Measurements from ENCODE around the gene TM9SF2. TPM values are rescaled to one million over a fixed set of nuclear protein-coding genes. Genes with fewer than 3 reads are reported as not detected.

TM9SF2 gene
- total and polyA plus RNA-seq, 11 donors: 22.4 to 84.3 (median 68.2) TPM

DNA sequence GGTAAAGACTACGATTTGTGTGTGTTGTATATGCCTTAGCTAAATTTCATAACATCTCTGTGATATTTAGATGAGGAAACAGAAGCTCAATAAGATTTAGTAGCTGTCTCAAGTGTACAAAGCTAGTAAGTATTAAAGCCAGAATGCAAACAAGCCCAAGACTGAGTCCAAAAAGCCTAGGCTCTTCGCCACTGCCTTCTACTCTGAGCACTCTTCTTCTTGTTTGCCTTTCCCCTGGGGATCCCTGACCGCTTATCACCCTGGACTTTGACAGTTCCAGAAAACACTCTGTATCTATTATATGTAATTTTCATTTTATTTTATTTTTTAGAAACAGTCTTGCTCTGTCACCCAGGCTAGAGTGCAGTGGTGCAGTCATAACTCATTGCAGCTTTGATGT is 5.8 kb downstream of the TM9SF2 start:
- ATAC-seq: no peak
- Histone ChIP-seq H3K4me1 (peaks cover 6 to 90% (median 57%) of the 10 kb centered on the region in 12 donors), H3K27ac (peak overlapping the region in 1 of 12 donors; percentile 51), H3K27me3 (no peaks in the 10 kb centered on the region), H3K9me3 (peaks cover 0 to 9% (median 0%) of the 10 kb centered on the region in 12 donors), H3K36me3 (peaks cover 0 to 24% (median 0%) of the 10 kb centered on the region in 9 donors), H3K4me3 (no peak overlapping the region)
- DNase-seq: no peak
- 82 to 90% (median 85%) methylated on average over 3 of the region's 3 CpGs for WGBS, 4 donors
- intact Hi-C loops (cut with DNase I): loop anchor here in 7 of 10 donors (5.0 to 10.0 kb wide), 6 partner anchors 62 to 1168 kb away; partner anchors contain the start of genes CLYBL (in 1 of the 7), TMTC4 (in 1 of the 7) and UBAC2 (in 1 of the 7)
- TF ChIP-seq, protein P1, sequence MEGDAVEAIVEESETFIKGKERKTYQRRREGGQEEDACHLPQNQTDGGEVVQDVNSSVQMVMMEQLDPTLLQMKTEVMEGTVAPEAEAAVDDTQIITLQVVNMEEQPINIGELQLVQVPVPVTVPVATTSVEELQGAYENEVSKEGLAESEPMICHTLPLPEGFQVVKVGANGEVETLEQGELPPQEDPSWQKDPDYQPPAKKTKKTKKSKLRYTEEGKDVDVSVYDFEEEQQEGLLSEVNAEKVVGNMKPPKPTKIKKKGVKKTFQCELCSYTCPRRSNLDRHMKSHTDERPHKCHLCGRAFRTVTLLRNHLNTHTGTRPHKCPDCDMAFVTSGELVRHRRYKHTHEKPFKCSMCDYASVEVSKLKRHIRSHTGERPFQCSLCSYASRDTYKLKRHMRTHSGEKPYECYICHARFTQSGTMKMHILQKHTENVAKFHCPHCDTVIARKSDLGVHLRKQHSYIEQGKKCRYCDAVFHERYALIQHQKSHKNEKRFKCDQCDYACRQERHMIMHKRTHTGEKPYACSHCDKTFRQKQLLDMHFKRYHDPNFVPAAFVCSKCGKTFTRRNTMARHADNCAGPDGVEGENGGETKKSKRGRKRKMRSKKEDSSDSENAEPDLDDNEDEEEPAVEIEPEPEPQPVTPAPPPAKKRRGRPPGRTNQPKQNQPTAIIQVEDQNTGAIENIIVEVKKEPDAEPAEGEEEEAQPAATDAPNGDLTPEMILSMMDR (IDR thresholded peaks at IDR 0.05): no peak
- TF ChIP-seq POLR2A (IDR thresholded peaks at IDR 0.05): no peak

DNA sequence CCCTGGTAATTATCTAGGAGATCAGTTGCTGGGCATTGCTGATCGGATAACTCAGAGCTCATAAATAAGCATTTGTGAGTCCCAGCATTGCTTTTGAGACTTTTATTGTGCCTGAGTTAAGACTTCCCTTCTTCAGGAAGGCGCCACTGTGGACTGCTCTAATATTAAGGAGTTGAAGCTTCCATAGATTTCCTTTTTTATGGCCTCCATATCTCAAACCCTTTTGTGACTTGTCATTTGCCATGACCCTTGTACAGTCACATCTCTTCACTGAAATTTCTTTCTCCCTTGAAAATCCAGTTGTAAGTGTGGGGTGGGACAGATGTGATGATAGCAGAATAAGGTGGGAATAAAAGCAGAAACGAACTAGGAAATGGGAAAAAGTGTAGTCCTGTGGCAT is 6.3 kb downstream of the TM9SF2 start:
- TF ChIP-seq, protein P1 (IDR thresholded peaks at IDR 0.05): no peak
- TF ChIP-seq POLR2A (IDR thresholded peaks at IDR 0.05): no peak
- H3K27ac ChIP-seq: peak overlapping the region in 1 of 12 donors; percentile 23
- H3K27me3 ChIP-seq: no peaks in the 10 kb centered on the region
- H3K36me3 ChIP-seq: peaks cover 0 to 24% (median 0%) of the 10 kb centered on the region in 9 donors
- intact Hi-C loops (cut with DNase I): loop anchor here in 7 of 10 donors (5.0 to 10.0 kb wide), 6 partner anchors 63 to 1167 kb away; partner anchors contain the start of genes CLYBL (in 1 of the 7), TMTC4 (in 1 of the 7) and UBAC2 (in 1 of the 7)
- DNase-seq: no peak
- no peak overlapping the region for H3K4me3 ChIP-seq
- no peak for ATAC-seq
- peaks cover 0 to 9% (median 0%) of the 10 kb centered on the region in 12 donors for H3K9me3 ChIP-seq
- 87 to 91% (median 89%) methylated on average over 3 of the region's 3 CpGs for WGBS, 4 donors
- H3K4me1 ChIP-seq: peaks cover 6 to 90% (median 54%) of the 10 kb centered on the region in 12 donors

DNA sequence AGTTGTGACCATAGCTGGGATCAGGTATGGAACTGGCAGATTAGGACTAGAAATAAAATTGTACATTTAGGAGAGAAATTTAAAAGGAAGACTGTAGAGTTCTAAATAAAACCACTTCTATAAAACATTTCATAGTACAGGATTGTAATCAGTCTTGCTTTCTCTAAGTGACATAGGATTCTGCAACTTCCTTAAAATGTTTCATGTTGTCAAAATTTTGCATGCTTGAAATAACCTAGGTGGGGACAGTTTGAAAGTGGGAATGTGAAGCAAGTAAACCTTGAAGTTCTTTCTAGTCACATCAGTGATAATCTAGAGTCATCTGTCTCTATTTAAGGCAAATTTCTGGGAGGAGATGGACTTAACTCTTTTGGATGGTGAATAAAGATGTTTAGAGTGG is 6.7 kb downstream of the TM9SF2 start:
- TF ChIP-seq POLR2A (IDR thresholded peaks at IDR 0.05): no peak
- intact Hi-C loops (cut with DNase I): loop anchor here in 7 of 10 donors (5.0 to 10.0 kb wide), 6 partner anchors 63 to 1167 kb away; partner anchors contain the start of genes CLYBL (in 1 of the 7), TMTC4 (in 1 of the 7) and UBAC2 (in 1 of the 7)
- Histone ChIP-seq H3K27me3 (no peaks in the 10 kb centered on the region), H3K36me3 (peaks cover 0 to 24% (median 0%) of the 10 kb centered on the region in 9 donors), H3K4me3 (no peak overlapping the region), H3K4me1 (peaks cover 1 to 90% (median 52%) of the 10 kb centered on the region in 12 donors), H3K9me3 (peaks cover 0 to 9% (median 0%) of the 10 kb centered on the region in 12 donors), H3K27ac (peak overlapping the region in 1 of 12 donors; percentile 23)
- DNase-seq: no peak
- ATAC-seq: no peak

DNA sequence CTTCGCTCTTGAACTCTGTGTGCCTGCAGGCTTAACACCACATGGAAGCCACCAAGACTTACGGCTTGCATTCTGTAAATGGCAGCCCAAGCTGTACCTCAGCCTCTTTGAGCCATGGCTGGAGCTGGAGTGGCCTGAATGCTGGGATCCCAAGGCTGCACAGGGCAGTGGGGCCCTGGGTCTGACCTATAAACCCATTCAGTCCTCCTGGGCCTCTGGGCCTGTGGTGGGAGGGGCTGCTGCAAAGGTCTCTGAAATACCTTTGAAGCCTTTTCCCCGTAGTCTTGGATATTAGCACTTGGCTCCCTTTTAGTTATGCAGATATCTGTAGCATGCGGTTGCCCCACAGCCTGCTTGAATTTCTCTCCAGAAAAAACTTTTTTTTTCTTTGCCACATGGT is 8.2 kb downstream of the TM9SF2 start:
- no peaks in the 10 kb centered on the region for H3K27me3 ChIP-seq
- DNase-seq: no peak
- intact Hi-C loops (cut with DNase I): loop anchor here in 7 of 10 donors (5.0 to 10.0 kb wide), 6 partner anchors 65 to 1165 kb away; partner anchors contain the start of genes CLYBL (in 1 of the 7), TMTC4 (in 1 of the 7) and UBAC2 (in 1 of the 7)
- TF ChIP-seq, protein P1 (IDR thresholded peaks at IDR 0.05): no peak
- TF ChIP-seq POLR2A (IDR thresholded peaks at IDR 0.05): no peak
- H3K27ac ChIP-seq: no peak overlapping the region
- H3K4me1 ChIP-seq: peaks cover 0 to 90% (median 44%) of the 10 kb centered on the region in 12 donors
- H3K36me3 ChIP-seq: peaks cover 0 to 24% (median 0%) of the 10 kb centered on the region in 9 donors
- H3K9me3 ChIP-seq: peaks cover 0 to 9% (median 0%) of the 10 kb centered on the region in 12 donors
- no peak overlapping the region for H3K4me3 ChIP-seq
- ATAC-seq: no peak
- WGBS, 4 donors: 96 to 99% (median 98%) methylated on average over 4 of the region's 4 CpGs

All from heart left ventricle (tissue), 16 donors.